AG09319 (cell line): ENCODE data around the gene EIF4EBP2.

ENCODE experiments used
- DNase-seq: peaks from one replicate; pipeline ENCODE4 v3.0.0-alpha.2; 2010; ENCODE audit warnings: low read depth; ENCODE audit errors: extremely low read depth
- CTCF ChIP-seq: IDR thresholded peaks from 2 replicates; pipeline ENCODE4 v1.5.1; 2011; ENCODE audit warnings: low read depth, mild to moderate bottlenecking, inconsistent platforms, low read length, moderate library complexity

Gene EIF4EBP2

GRCh38 chr10:70433581-70434280 lies 29.8 kb downstream of the EIF4EBP2 start:
- no peak for DNase-seq
- TF ChIP-seq CTCF: no peak

- no peak for DNase-seq
- no peak for TF ChIP-seq CTCF
Observed at GRCh38 chr10:70435241-70436085, 31.5 kb downstream of the EIF4EBP2 start.

- no peak for TF ChIP-seq CTCF
- no peak for DNase-seq
Observed at GRCh38 chr10:70437721-70438120, 33.8 kb downstream of the EIF4EBP2 start.

- DNase-seq: no peak
Observed at GRCh38 chr10:70440296-70441160, 36.6 kb downstream of the EIF4EBP2 start.

GRCh38 chr10:70441161-70441894 lies 37.4 kb downstream of the EIF4EBP2 start, which contains the start of gene NODAL:
Gene NODAL, minus strand, starts transcription at chr10:70441681. Its CDS starts 14 bp downstream, at chr10:70441667.
- DNase-seq: no peak
- no peak for TF ChIP-seq CTCF

More at GRCh38 chr10:70440296-70441160, 36.6 kb downstream of the EIF4EBP2 start:
- TF ChIP-seq CTCF: no peak

GRCh38 chr10:70441895-70442309 lies 38.0 kb downstream of the EIF4EBP2 start:
- no peak for TF ChIP-seq CTCF
- DNase-seq: no peak
